Measurements from ENCODE around the gene HSD17B3. TPM values are rescaled to one million over a fixed set of nuclear protein-coding genes. Genes with fewer than 3 reads are reported as not detected.
"Not testable (repeated sequence)": the region's sequence is repeated elsewhere in the genome, so short reads cannot be mapped to it uniquely, and the experiment has no call there.

Gene HSD17B3
- total RNA-seq, 1 experiment from 2014 or later: not detected

GRCh38 chr9:96323169-96323568 is 21.2 kb upstream of the HSD17B3 start:
- Histone ChIP-seq H2AFZ (no peak overlapping the region), H3K27ac (no peak overlapping the region), H3K4me1 (replicated peaks; ENCODE audit: insufficient read depth) (no peaks in the 10 kb centered on the region), H3K9me3 (ENCODE audit: insufficient read depth, low read depth) (no peaks in the 10 kb centered on the region), H3K36me3 (ENCODE audit: low read depth) (no peaks in the 10 kb centered on the region), H3K27me3 (ENCODE audit: insufficient read depth, low read depth) (no peaks in the 10 kb centered on the region), H4K20me1 (ENCODE audit: insufficient read depth) (no peaks in the 10 kb centered on the region), H3K79me2 (ENCODE audit: low read depth) (no peaks in the 10 kb centered on the region), H3K4me3 (no peak overlapping the region), H3F3A (ENCODE audit: insufficient read depth, low read depth) (no peaks in the 10 kb centered on the region), H3K4me2 (no peak overlapping the region), H3K9me2 (ENCODE audit: insufficient read depth) (no peaks in the 10 kb centered on the region)
- BruUV-seq (replicated peaks): no TSS peak
- intact Hi-C loops (cut with micrococcal nuclease; ENCODE audit: unreplicated experiment): no loop called here
- no peak for DNase-seq
- CTCF ChIA-PET: no interaction called here
- TF ChIP-seq CTCF (conservative IDR thresholded peaks at IDR 0.05) (no peak), EZH2 (IDR thresholded peaks at IDR 0.05; ENCODE audit: low read depth) (no peak)
- POLR2A ChIA-PET (ENCODE audit: unreplicated experiment): no interaction called here

- H3K4me1 ChIP-seq (replicated peaks; ENCODE audit: insufficient read depth); DNase-seq; H2AFZ ChIP-seq; H3F3A ChIP-seq (ENCODE audit: insufficient read depth, low read depth); BruUV-seq (replicated peaks); H3K27ac ChIP-seq; CTCF ChIA-PET; intact Hi-C loops (cut with micrococcal nuclease; ENCODE audit: unreplicated experiment); H3K4me2 ChIP-seq; H3K9me2 ChIP-seq (ENCODE audit: insufficient read depth); H3K27me3 ChIP-seq (ENCODE audit: insufficient read depth, low read depth); H3K4me3 ChIP-seq; H3K79me2 ChIP-seq (ENCODE audit: low read depth); H4K20me1 ChIP-seq (ENCODE audit: insufficient read depth); H3K36me3 ChIP-seq (ENCODE audit: low read depth); POLR2A ChIA-PET (ENCODE audit: unreplicated experiment); H3K9me3 ChIP-seq (ENCODE audit: insufficient read depth, low read depth): not testable (repeated sequence)
Measured at GRCh38 chr9:96322736-96323135, 20.8 kb upstream of the HSD17B3 start.

GRCh38 chr9:96322210-96322609 is 20.2 kb upstream of the HSD17B3 start:
- H3K9me2 ChIP-seq (ENCODE audit: insufficient read depth); H3K36me3 ChIP-seq (ENCODE audit: low read depth); H3K27ac ChIP-seq; BruUV-seq (replicated peaks); H3K4me1 ChIP-seq (replicated peaks; ENCODE audit: insufficient read depth); H3K9me3 ChIP-seq (ENCODE audit: insufficient read depth, low read depth); H4K20me1 ChIP-seq (ENCODE audit: insufficient read depth); CTCF ChIA-PET; H3K79me2 ChIP-seq (ENCODE audit: low read depth); DNase-seq; H3K27me3 ChIP-seq (ENCODE audit: insufficient read depth, low read depth); H3K4me2 ChIP-seq; H2AFZ ChIP-seq; intact Hi-C loops (cut with micrococcal nuclease; ENCODE audit: unreplicated experiment); POLR2A ChIA-PET (ENCODE audit: unreplicated experiment); H3F3A ChIP-seq (ENCODE audit: insufficient read depth, low read depth); H3K4me3 ChIP-seq: not testable (repeated sequence)

GRCh38 chr9:96321515-96321914 is 19.5 kb upstream of the HSD17B3 start:
- Histone ChIP-seq H3K4me2 (no peak overlapping the region), H3K27ac (no peak overlapping the region), H3K79me2 (ENCODE audit: low read depth) (no peaks in the 10 kb centered on the region), H3F3A (ENCODE audit: insufficient read depth, low read depth) (no peaks in the 10 kb centered on the region), H2AFZ (no peak overlapping the region), H4K20me1 (ENCODE audit: insufficient read depth) (no peaks in the 10 kb centered on the region), H3K27me3 (ENCODE audit: insufficient read depth, low read depth) (no peaks in the 10 kb centered on the region), H3K4me1 (replicated peaks; ENCODE audit: insufficient read depth) (no peaks in the 10 kb centered on the region), H3K4me3 (no peak overlapping the region), H3K9me3 (ENCODE audit: insufficient read depth, low read depth) (no peaks in the 10 kb centered on the region), H3K36me3 (ENCODE audit: low read depth) (no peaks in the 10 kb centered on the region), H3K9me2 (ENCODE audit: insufficient read depth) (no peaks in the 10 kb centered on the region)
- no peak for DNase-seq
- no TSS peak for BruUV-seq (replicated peaks)
- ChIA-PET POLR2A (ENCODE audit: unreplicated experiment) (no interaction called here), CTCF (no interaction called here)
- TF ChIP-seq EZH2 (IDR thresholded peaks at IDR 0.05; ENCODE audit: low read depth): no peak
- no peak for TF ChIP-seq CTCF (conservative IDR thresholded peaks at IDR 0.05)
- intact Hi-C loops (cut with micrococcal nuclease; ENCODE audit: unreplicated experiment): no loop called here

Measured in PC-9 (cell line).